Adrenal gland (tissue), 5 donors: ENCODE measurements around the gene TMEM150A.

Experiments used
- POLR2A ChIP-seq, 2 donors: fragments of 450-650 bp; IDR thresholded peaks; one replicate each; pipeline ENCODE4 v1.6.1; 2017; ENCODE audit warnings: antibody characterized with exemption in 2 of 2, mild to moderate bottlenecking in 2 of 2, moderate library complexity in 1 of 2
- TF ChIP-seq, protein P1 (sequence below), 6 experiments: fragments of 450-650 bp in 4 of 6; fragments of 200-600 bp in 2 of 6; sonication (generic) in 1 of 6; IDR thresholded peaks; 1 replicate in 5 of 6; 2 replicates in 1 of 6; pipeline versions ENCODE4 v1.5.1 to v1.8.0; 2016 to 2021; ENCODE audit warnings: antibody characterized with exemption in 6 of 6, mild to moderate bottlenecking in 2 of 6, moderate library complexity in 1 of 6
- donor health status: DM: no; HTN: no; CAD: no.

DNA sequence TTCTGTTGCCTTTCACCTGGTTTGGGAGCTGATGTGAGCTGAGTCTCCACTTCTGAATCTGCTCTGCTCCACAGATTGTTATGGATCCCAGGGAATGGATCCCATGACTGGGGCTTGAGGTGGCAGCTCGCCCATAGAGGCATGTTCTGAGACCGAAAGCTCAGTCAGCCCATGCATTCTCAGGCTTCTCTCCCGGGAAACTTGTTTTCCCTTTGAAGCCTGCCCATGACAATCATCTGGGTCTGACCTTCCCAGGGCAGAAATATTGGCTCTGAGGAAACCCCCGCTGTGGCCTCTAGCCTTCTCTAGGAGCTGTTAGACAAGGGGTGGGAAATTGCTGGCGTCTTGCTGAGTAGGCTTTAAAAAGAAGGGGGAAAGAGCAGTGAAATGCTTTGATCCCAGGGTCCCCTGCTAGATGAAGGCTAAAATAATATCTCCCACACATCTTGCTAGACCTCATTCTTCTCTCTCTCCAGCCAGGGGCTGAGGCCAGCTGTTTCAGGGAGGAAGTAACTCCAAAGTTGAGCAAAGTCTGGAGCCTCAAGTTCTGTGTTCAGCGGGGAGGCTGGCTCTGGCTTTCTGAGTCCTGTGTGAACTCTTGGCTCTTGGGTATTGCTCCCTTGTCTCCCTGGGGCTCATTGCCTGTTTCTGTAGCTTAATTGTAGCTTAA is 23.1 kb downstream of the TMEM150A start:
- TF ChIP-seq, protein P1, sequence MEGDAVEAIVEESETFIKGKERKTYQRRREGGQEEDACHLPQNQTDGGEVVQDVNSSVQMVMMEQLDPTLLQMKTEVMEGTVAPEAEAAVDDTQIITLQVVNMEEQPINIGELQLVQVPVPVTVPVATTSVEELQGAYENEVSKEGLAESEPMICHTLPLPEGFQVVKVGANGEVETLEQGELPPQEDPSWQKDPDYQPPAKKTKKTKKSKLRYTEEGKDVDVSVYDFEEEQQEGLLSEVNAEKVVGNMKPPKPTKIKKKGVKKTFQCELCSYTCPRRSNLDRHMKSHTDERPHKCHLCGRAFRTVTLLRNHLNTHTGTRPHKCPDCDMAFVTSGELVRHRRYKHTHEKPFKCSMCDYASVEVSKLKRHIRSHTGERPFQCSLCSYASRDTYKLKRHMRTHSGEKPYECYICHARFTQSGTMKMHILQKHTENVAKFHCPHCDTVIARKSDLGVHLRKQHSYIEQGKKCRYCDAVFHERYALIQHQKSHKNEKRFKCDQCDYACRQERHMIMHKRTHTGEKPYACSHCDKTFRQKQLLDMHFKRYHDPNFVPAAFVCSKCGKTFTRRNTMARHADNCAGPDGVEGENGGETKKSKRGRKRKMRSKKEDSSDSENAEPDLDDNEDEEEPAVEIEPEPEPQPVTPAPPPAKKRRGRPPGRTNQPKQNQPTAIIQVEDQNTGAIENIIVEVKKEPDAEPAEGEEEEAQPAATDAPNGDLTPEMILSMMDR (IDR thresholded peaks at IDR 0.05) = no peak
- TF ChIP-seq POLR2A (IDR thresholded peaks at IDR 0.05) = no peak
